Mononuclear cell (primary cell): Measurements from ENCODE around the gene CNTF. TPM values are rescaled to one million over a fixed set of nuclear protein-coding genes. Genes with fewer than 3 reads are reported as not detected.

Experiments
- H3K27me3 ChIP-seq: 2 replicates; pipeline ENCODE4 v1.6.0; 2011; ENCODE audit warnings: low read length, control low read depth; ENCODE audit not compliant: insufficient read depth
- H3K4me1 ChIP-seq: 2 replicates; pipeline ENCODE4 v1.5.1; 2011; ENCODE audit warnings: mild to moderate bottlenecking, low read length, control low read depth; ENCODE audit not compliant: insufficient read depth
- H3K4me3 ChIP-seq: 2 replicates; pipeline ENCODE4 v1.5.1; 2011; ENCODE audit warnings: mild to moderate bottlenecking, low read length, moderate library complexity
- H3K9me3 ChIP-seq: 2 replicates; pipeline ENCODE4 v1.5.1; 2011; ENCODE audit warnings: low read depth, mild to moderate bottlenecking, control low read depth, low read length
- total RNA-seq: library from RNA; depleted of rRNA; stranded (reverse); fragments of >200 nt; gene quantifications from one replicate; pipeline ENCODE4 v1.2.3, GENCODE V29; 2012

The CNTF gene
- total RNA-seq, 1 donor: 7.8 TPM

- H3K9me3 ChIP-seq: no peaks in the 10 kb centered on the region
- peaks cover 4% of the 10 kb centered on the region for H3K4me1 ChIP-seq
- H3K27me3 ChIP-seq: no peaks in the 10 kb centered on the region
- H3K4me3 ChIP-seq: no peak overlapping the region
These were observed 29.5 kb upstream of the CNTF start for GRCh38 chr11:58592760-58593472.

- no peaks in the 10 kb centered on the region for H3K9me3 ChIP-seq
- H3K27me3 ChIP-seq: no peaks in the 10 kb centered on the region
- no peak overlapping the region for H3K4me3 ChIP-seq
- peaks cover 4% of the 10 kb centered on the region for H3K4me1 ChIP-seq
These were observed 27.6 kb upstream of the CNTF start for GRCh38 chr11:58594826-58595225.

GRCh38 chr11:58596621-58597020 lies 25.8 kb upstream of the CNTF start:
- Histone ChIP-seq H3K27me3 (no peaks in the 10 kb centered on the region), H3K9me3 (no peaks in the 10 kb centered on the region), H3K4me3 (no peak overlapping the region), H3K4me1 (peaks cover 4% of the 10 kb centered on the region)

- Histone ChIP-seq H3K4me1 (peaks cover 4% of the 10 kb centered on the region), H3K27me3 (no peaks in the 10 kb centered on the region), H3K9me3 (no peaks in the 10 kb centered on the region), H3K4me3 (no peak overlapping the region)
These were observed 24.9 kb upstream of the CNTF start for GRCh38 chr11:58597486-58598144.

GRCh38 chr11:58600510-58600909 lies 22.0 kb upstream of the CNTF start:
- peaks cover 4% of the 10 kb centered on the region for H3K4me1 ChIP-seq
- H3K4me3 ChIP-seq: no peak overlapping the region
- H3K27me3 ChIP-seq: no peaks in the 10 kb centered on the region
- no peaks in the 10 kb centered on the region for H3K9me3 ChIP-seq

- no peaks in the 10 kb centered on the region for H3K27me3 ChIP-seq
- peaks cover 5% of the 10 kb centered on the region for H3K4me1 ChIP-seq
- no peak overlapping the region for H3K4me3 ChIP-seq
- no peaks in the 10 kb centered on the region for H3K9me3 ChIP-seq
These were observed 15.3 kb upstream of the CNTF start for GRCh38 chr11:58606930-58607714.

GRCh38 chr11:58608331-58608730 lies 14.1 kb upstream of the CNTF start:
- no peaks in the 10 kb centered on the region for H3K9me3 ChIP-seq
- no peak overlapping the region for H3K4me3 ChIP-seq
- peaks cover 5% of the 10 kb centered on the region for H3K4me1 ChIP-seq
- H3K27me3 ChIP-seq: no peaks in the 10 kb centered on the region

GRCh38 chr11:58609723-58610122 lies 12.7 kb upstream of the CNTF start:
- no peak overlapping the region for H3K4me3 ChIP-seq
- no peaks in the 10 kb centered on the region for H3K9me3 ChIP-seq
- no peaks in the 10 kb centered on the region for H3K27me3 ChIP-seq
- H3K4me1 ChIP-seq: peaks cover 5% of the 10 kb centered on the region

GRCh38 chr11:58613228-58613627 lies 9.2 kb upstream of the CNTF start:
- Histone ChIP-seq H3K9me3 (no peaks in the 10 kb centered on the region), H3K4me1 (no peaks in the 10 kb centered on the region), H3K27me3 (no peaks in the 10 kb centered on the region), H3K4me3 (no peak overlapping the region)

GRCh38 chr11:58615559-58615958 lies 6.9 kb upstream of the CNTF start:
- Histone ChIP-seq H3K27me3 (no peaks in the 10 kb centered on the region), H3K9me3 (no peaks in the 10 kb centered on the region), H3K4me1 (no peaks in the 10 kb centered on the region), H3K4me3 (no peak overlapping the region)

GRCh38 chr11:58616594-58616993 lies 5.9 kb upstream of the CNTF start:
- no peaks in the 10 kb centered on the region for H3K9me3 ChIP-seq
- H3K4me3 ChIP-seq: no peak overlapping the region
- no peaks in the 10 kb centered on the region for H3K27me3 ChIP-seq
- H3K4me1 ChIP-seq: no peaks in the 10 kb centered on the region

GRCh38 chr11:58617976-58618557 lies 4.4 kb upstream of the CNTF start:
- Histone ChIP-seq H3K27me3 (no peaks in the 10 kb centered on the region), H3K4me3 (no peak overlapping the region), H3K4me1 (no peaks in the 10 kb centered on the region), H3K9me3 (no peaks in the 10 kb centered on the region)

- no peaks in the 10 kb centered on the region for H3K9me3 ChIP-seq
- H3K27me3 ChIP-seq: no peaks in the 10 kb centered on the region
- no peak overlapping the region for H3K4me3 ChIP-seq
- no peaks in the 10 kb centered on the region for H3K4me1 ChIP-seq
These were observed 741 bp upstream of the CNTF start for GRCh38 chr11:58621586-58622262.

GRCh38 chr11:58625086-58625485 lies 2.6 kb downstream of the CNTF start:
- Histone ChIP-seq H3K9me3 (no peaks in the 10 kb centered on the region), H3K4me1 (no peaks in the 10 kb centered on the region), H3K27me3 (no peaks in the 10 kb centered on the region), H3K4me3 (no peak overlapping the region)
